HEK293 (cell line): ENCODE measurements around the gene OSBPL10.

Experiments used
- CTCF ChIA-PET: fragments of 350-600 bp; formaldehyde crosslinking; extraction: SDS; loops from one replicate; lab custom pipeline; 2021; ENCODE audit warnings: antibody characterized with exemption; lab: Yijun Ruan, JAX
- POLR2A ChIA-PET: fragments of 300-600 bp; formaldehyde crosslinking; extraction: SDS; loops from one replicate; lab custom pipeline; 2020; ENCODE audit warnings: antibody characterized with exemption, inconsistent platforms; lab: Yijun Ruan, JAX
- H3K27ac ChIP-seq: fragments of 200-500 bp; sonication (Bioruptor generic); 2 replicates; pipeline ENCODE4 v1.5.1; 2014; ENCODE audit warnings: low read depth, low read length, control low read depth, inconsistent platforms; ENCODE audit errors: extremely low read depth
- H3K36me3 ChIP-seq, 2 experiments: fragments of 200-500 bp in 1 of 2; sonication (Bioruptor generic) in 1 of 2; 1 replicate in 1 of 2; 2 replicates in 1 of 2; pipeline ENCODE4 v1.5.1; 2014 to 2017; ENCODE audit warnings: inconsistent platforms in 2 of 2, low read length in 2 of 2; ENCODE audit not compliant: control insufficient read depth in 2 of 2, insufficient read depth in 1 of 2
- H3K4me1 ChIP-seq: fragments of 200-500 bp; sonication (Bioruptor generic); 2 replicates; pipeline ENCODE4 v1.5.1; 2014; ENCODE audit warnings: mild to moderate bottlenecking, low read length, inconsistent platforms; ENCODE audit not compliant: control insufficient read depth, insufficient read depth
- H3K4me3 ChIP-seq: 2 replicates; pipeline ENCODE4 v1.5.1; 2011; ENCODE audit warnings: low read depth, mild to moderate bottlenecking, control low read depth, low read length, moderate library complexity
- H3K9me3 ChIP-seq: fragments of 200-500 bp; sonication (Bioruptor generic); 2 replicates; pipeline ENCODE4 v1.5.1; 2014; ENCODE audit warnings: low read depth, low read length, inconsistent platforms; ENCODE audit not compliant: control insufficient read depth, insufficient read depth
- AEBP2 ChIP-seq: fragments of 450-650 bp; formaldehyde crosslinking; IDR thresholded peaks from 2 replicates; pipeline ENCODE4 v1.5.1; 2016; ENCODE audit warnings: missing biosample characterization, missing genetic modification characterization, borderline replicate concordance
- BCL11B ChIP-seq: fragments of 450-650 bp; formaldehyde crosslinking; IDR thresholded peaks from 2 replicates; pipeline ENCODE4 v1.5.1; 2016; ENCODE audit warnings: low read depth, missing biosample characterization, missing genetic modification characterization
- FEZF1 ChIP-seq: fragments of 450-650 bp; formaldehyde crosslinking; IDR thresholded peaks from 2 replicates; pipeline ENCODE4 v1.5.1; 2016; ENCODE audit warnings: missing biosample characterization, missing genetic modification characterization
- KLF7 ChIP-seq: fragments of 450-650 bp; formaldehyde crosslinking; IDR thresholded peaks from 2 replicates; pipeline ENCODE4 v1.5.1; 2016; ENCODE audit warnings: missing biosample characterization, missing genetic modification characterization, borderline replicate concordance
- KLF9 ChIP-seq: fragments of 450-650 bp; formaldehyde crosslinking; IDR thresholded peaks from 2 replicates; pipeline ENCODE4 v1.5.1; 2016; ENCODE audit warnings: missing biosample characterization, missing genetic modification characterization, low read depth
- SCRT2 ChIP-seq: fragments of 450-650 bp; formaldehyde crosslinking; IDR thresholded peaks from 2 replicates; pipeline ENCODE4 v1.5.1; 2016; ENCODE audit warnings: missing biosample characterization, missing genetic modification characterization
- YY1 ChIP-seq: fragments of 450-650 bp; formaldehyde crosslinking; IDR thresholded peaks from 2 replicates; pipeline ENCODE4 v1.5.1; 2018; ENCODE audit warnings: missing biosample characterization, missing genetic modification characterization
- YY2 ChIP-seq: fragments of 450-650 bp; formaldehyde crosslinking; IDR thresholded peaks from 2 replicates; pipeline ENCODE4 v1.5.1; 2016; ENCODE audit warnings: missing biosample characterization, missing genetic modification characterization
- ZBTB20 ChIP-seq: fragments of 450-650 bp; formaldehyde crosslinking; IDR thresholded peaks from 2 replicates; pipeline ENCODE4 v1.5.1; 2016; ENCODE audit warnings: missing biosample characterization, missing genetic modification characterization
- ZNF132 ChIP-seq: fragments of 450-650 bp; formaldehyde crosslinking; IDR thresholded peaks from 2 replicates; pipeline ENCODE4 v1.5.1; 2017; ENCODE audit warnings: missing biosample characterization, missing genetic modification characterization, borderline replicate concordance
- ZNF148 ChIP-seq: fragments of 450-650 bp; formaldehyde crosslinking; IDR thresholded peaks from 2 replicates; pipeline ENCODE4 v1.5.0; 2017; ENCODE audit warnings: missing biosample characterization, missing genetic modification characterization, borderline replicate concordance
- ZNF214 ChIP-seq: fragments of 450-650 bp; formaldehyde crosslinking; IDR thresholded peaks from 2 replicates; pipeline ENCODE4 v1.5.1; 2017; ENCODE audit warnings: missing biosample characterization, mild to moderate bottlenecking, missing genetic modification characterization, borderline replicate concordance
- ZNF518A ChIP-seq: fragments of 450-650 bp; formaldehyde crosslinking; conservative IDR thresholded peaks from 2 replicates; pipeline ENCODE4 v1.5.1; 2016; ENCODE audit warnings: low read depth, missing biosample characterization, missing genetic modification characterization
- ZNF639 ChIP-seq: fragments of 450-650 bp; formaldehyde crosslinking; IDR thresholded peaks from 2 replicates; pipeline ENCODE4 v1.5.1; 2016; ENCODE audit warnings: missing biosample characterization, missing genetic modification characterization
- ZNF645 ChIP-seq: fragments of 450-650 bp; formaldehyde crosslinking; IDR thresholded peaks from 2 replicates; pipeline ENCODE4; 2016; ENCODE audit warnings: missing biosample characterization, missing genetic modification characterization
- ZNF670 ChIP-seq: fragments of 450-650 bp; formaldehyde crosslinking; IDR thresholded peaks from 2 replicates; pipeline ENCODE4 v1.5.1; 2016; ENCODE audit warnings: missing biosample characterization, missing genetic modification characterization, low read depth
- ZNF837 ChIP-seq: fragments of 450-650 bp; formaldehyde crosslinking; IDR thresholded peaks from 2 replicates; pipeline ENCODE4 v1.5.1; 2016; ENCODE audit warnings: missing biosample characterization, missing genetic modification characterization
- ZSCAN30 ChIP-seq: fragments of 450-650 bp; IDR thresholded peaks from 2 replicates; pipeline ENCODE4 v1.5.1; 2018; ENCODE audit warnings: missing biosample characterization, mild to moderate bottlenecking, missing genetic modification characterization, moderate library complexity
- ZXDB ChIP-seq: fragments of 450-650 bp; formaldehyde crosslinking; IDR thresholded peaks from 2 replicates; pipeline ENCODE4 v1.5.1; 2016; ENCODE audit warnings: missing biosample characterization, missing genetic modification characterization

Gene OSBPL10

GRCh38 chr3:31763731-31764130, 217.3 kb downstream of the OSBPL10 start:
- ChIA-PET CTCF (interaction anchor here (0.6 kb wide), 1 partner anchor 39 kb away, joined by 3 read pairs; no protein-coding TSS in a partner anchor), POLR2A (no interaction called here)
- no peak overlapping the region for H3K4me3 ChIP-seq
- TF ChIP-seq AEBP2 (no peak), ZNF518A (tag by site-specific recombination) (no peak), ZXDB (tag by site-specific recombination) (no peak), ZNF837 (no peak), SCRT2 (tag by site-specific recombination) (no peak), KLF9 (tag by site-specific recombination) (no peak), ZNF132 (tag by site-specific recombination) (no peak), ZNF645 (tag by site-specific recombination) (no peak), ZNF639 (tag by site-specific recombination) (no peak), ZSCAN30 (tag by site-specific recombination) (no peak), BCL11B (tag by site-specific recombination) (no peak), ZNF214 (tag by site-specific recombination) (no peak), KLF7 (no peak), YY1 (tag by site-specific recombination) (no peak), ZBTB20 (no peak), ZNF670 (tag by site-specific recombination) (no peak), ZNF148 (tag by site-specific recombination) (no peak), YY2 (no peak), FEZF1 (tag by site-specific recombination) (no peak)
- H3K4me1 ChIP-seq: peaks cover 4% of the 10 kb centered on the region; the same call in 1 of the 2 replicates
- no peaks in the 10 kb centered on the region for H3K36me3 ChIP-seq
- H3K9me3 ChIP-seq: no peaks in the 10 kb centered on the region
- H3K27ac ChIP-seq: no peak overlapping the region
